EL (cell line): Measurements from ENCODE around the gene CDK2.

Experiments used
- DNase-seq: peaks from one replicate; pipeline ENCODE4 v3.0.0-alpha.2; 2016

The CDK2 gene

GRCh38 chr12:56017181-56017580, 50.6 kb downstream of the CDK2 start:
- no peak for DNase-seq

- no peak for DNase-seq
These were observed 51.7 kb downstream of the CDK2 start for GRCh38 chr12:56018356-56018755.

- DNase-seq: no peak
These were observed 54.0 kb downstream of the CDK2 start, which contains the start of gene IKZF4 for GRCh38 chr12:56020423-56021184. Gene IKZF4, plus strand, starts transcription at chr12:56021043. Its CDS starts 451 bp downstream, at chr12:56021494.

- DNase-seq: no peak
These were observed 55.4 kb downstream of the CDK2 start for GRCh38 chr12:56021889-56022497.
